ENCODE data around the gene RPE65. TPM values are rescaled to one million over a fixed set of nuclear protein-coding genes. Genes with fewer than 3 reads are reported as not detected.

Gene RPE65
- total and polyA plus RNA-seq, 2 of the 8 experiments (the other 6 are each of a cell fraction or from before 2014, with no cell fraction given) = not detected

- TF ChIP-seq YY1 (IDR thresholded peaks at IDR 0.05; ENCODE audit: low read depth, low read length) (no peak), EP300 (IDR thresholded peaks at IDR 0.05; ENCODE audit: borderline replicate concordance in 1 of 2, low read depth in 2 of 2, low read length in 2 of 2) (no peak), POU5F1 (IDR thresholded peaks at IDR 0.05; ENCODE audit: low read depth, low read length) (no peak), CTCF (IDR thresholded peaks at IDR 0.05; ENCODE audit: control extremely low read depth in 1 of 3, insufficient read depth in 1 of 3, low read depth in 1 of 3, low read length in 3 of 3) (no peak)
Observed at GRCh38 chr1:68409426-68409825, 40.3 kb downstream of the RPE65 start (continued).

All from H1 (cell line).